NCI-H524 (cell line): ENCODE data around the gene TIMM17A.
A peak's percentile ranks its signal among the peaks of the same experiment; 100 is the strongest.
"Not testable (repeated sequence)": the region's sequence is repeated elsewhere in the genome, so short reads cannot be mapped to it uniquely, and the experiment has no call there.

Source experiments
- DNase-seq, 2 experiments: peaks; one replicate each; lab custom pipeline; 2025; lab: John Stamatoyannopoulos, UW

Gene TIMM17A

DNA sequence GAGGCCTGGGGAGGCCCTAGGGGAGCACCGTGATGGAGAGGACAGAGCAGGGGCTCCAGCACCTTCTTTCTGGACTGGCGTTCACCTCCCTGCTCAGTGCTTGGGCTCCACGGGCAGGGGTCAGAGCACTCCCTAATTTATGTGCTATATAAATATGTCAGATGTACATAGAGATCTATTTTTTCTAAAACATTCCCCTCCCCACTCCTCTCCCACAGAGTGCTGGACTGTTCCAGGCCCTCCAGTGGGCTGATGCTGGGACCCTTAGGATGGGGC is 60.3 kb downstream of the TIMM17A start:
- no peak for DNase-seq

DNA sequence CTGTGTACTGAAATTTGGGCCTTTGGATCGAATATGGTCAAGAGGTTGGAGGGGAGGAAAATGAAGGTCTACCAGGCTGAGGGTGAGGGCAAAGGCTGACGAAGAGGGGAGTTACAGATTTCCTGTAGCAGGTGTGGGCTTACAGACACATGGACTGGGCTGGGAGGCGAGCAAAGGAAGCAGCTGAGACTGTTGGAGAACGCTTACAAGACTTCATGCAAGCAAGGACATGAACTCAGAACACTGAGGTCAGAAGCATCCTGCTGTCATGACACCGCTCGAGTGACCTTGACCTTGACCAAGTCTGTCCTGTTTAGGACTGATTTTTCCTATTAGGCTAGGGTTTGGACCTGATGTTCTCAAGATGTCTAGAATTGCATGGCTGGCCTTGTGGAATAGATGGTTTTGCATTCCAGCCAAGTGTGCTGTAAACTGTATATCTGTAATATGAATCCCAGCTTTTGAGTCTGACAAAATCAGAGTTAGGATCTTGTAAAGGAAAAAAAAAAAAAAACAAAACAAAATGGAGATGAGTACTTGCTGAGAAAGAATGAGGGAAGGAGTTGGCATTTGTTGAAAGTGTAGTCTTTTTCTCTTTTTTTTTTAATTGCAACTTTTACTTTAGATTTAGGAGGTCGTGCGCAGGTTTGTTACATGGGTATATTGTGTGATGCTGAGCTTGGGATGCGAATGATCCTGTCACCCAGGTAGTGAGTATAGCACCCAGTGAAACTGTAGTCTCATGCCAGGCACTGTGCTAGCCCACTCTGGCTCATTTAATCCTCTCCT is 60.9 kb downstream of the TIMM17A start:
- no peak for DNase-seq

GRCh38 chr1:202016811-202017748 is 61.8 kb downstream of the TIMM17A start:
- DNase-seq: no peak

DNA sequence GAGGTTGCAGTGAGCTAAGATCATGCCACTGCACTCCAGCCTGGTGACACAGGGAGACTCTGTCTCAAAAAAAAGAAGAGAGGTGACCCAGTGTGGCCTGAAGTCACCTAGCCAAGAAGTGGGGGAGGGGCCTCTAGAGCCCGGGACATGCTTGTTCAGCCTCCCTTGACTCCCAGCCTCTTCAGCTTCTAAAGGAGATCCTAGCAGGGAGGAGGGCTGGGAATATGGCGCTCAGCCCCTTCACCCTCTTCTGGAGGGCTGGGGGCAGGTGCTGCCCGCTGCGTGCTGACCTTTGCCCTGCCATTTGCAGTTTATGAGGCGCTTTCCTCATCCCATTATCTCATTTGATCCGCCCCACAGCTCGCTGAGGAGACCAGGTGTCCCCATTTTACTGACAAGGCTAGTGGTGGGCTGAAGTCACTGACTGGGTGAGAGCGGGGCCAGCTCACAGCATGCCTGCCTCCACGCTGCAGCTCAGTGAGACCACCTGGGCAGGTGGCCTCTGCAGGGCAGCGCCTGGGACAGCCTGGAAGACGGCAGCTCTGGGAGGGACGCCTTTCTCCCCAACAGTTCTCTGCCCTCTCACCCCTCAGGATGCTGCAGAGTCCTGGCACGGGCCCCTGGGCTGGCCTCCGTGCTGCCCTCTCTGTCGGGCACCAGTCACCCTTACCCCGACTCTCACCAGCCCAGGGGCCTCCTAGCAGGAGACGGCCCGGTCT is 62.6 kb downstream of the TIMM17A start:
- no peak for DNase-seq

- peak in 1 of 2 experiments; percentile 33 for DNase-seq
Measured at GRCh38 chr1:202018468-202019234, 63.3 kb downstream of the TIMM17A start.

DNA sequence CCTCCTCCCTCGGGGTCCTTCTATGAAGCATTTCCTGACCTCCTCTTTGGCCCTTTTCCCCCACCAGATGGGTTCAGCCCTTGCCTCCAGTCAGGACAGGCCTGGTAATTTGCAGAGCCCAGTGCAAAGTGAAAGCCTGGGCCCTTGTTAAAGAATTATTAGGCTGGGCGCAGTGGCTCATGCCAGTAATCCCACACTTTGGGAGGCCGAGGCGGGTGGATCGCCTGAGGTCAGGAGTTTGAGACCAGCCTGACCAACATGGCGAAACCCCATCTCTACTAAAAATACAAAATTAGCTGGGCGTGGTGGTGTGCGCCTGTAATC is 63.9 kb downstream of the TIMM17A start:
- not testable (repeated sequence) for DNase-seq
